Measurements from ENCODE around the gene ISM1. TPM values are rescaled to one million over a fixed set of nuclear protein-coding genes. Genes with fewer than 3 reads are reported as not detected.

The ISM1 gene
- total and polyA plus RNA-seq, 2 donors (not counting 3 experiments of a cell fraction or from before 2014, with no cell fraction given): not detected

GRCh38 chr20:13249118-13249797 is 28.2 kb downstream of the ISM1 start:
- CTCF ChIA-PET: interaction anchor here (1.2 kb wide), 2 partner anchors 13 to 53 kb away, joined by 3 read pairs; no protein-coding TSS in a partner anchor

More at GRCh38 chr20:13249118-13249797, 28.2 kb downstream of the ISM1 start:
- H3K4me3 ChIP-seq (replicated peaks in 1 of 3; ENCODE audit: insufficient read depth in 1 of 3, low read depth in 1 of 3, low read length in 3 of 3): no peak overlapping the region
- no peaks in the 10 kb centered on the region for H3K79me2 ChIP-seq (ENCODE audit: control insufficient read depth, insufficient read depth, low read length)
- H3K9ac ChIP-seq (replicated peaks; ENCODE audit: extremely low read depth, insufficient read depth, low read length): no peak overlapping the region
- dilution Hi-C loops (cut with MboI; ENCODE audit: extremely low pct_ligation_motif_present, low sequenced_read_pairs) (no loop called here), intact Hi-C loops (cut with micrococcal nuclease) (no loop called here)
- H3K4me1 ChIP-seq (ENCODE audit: control insufficient read depth, extremely low read depth, insufficient read depth, low read length): peaks cover 12% of the 10 kb centered on the region
- H3K9me3 ChIP-seq (replicated peaks; ENCODE audit: control insufficient read depth, insufficient read depth, low read length): no peaks in the 10 kb centered on the region
- H3K27me3 ChIP-seq (ENCODE audit: control insufficient read depth in 2 of 2, insufficient read depth in 2 of 2, low read length in 2 of 2): peaks cover 0 to 3% of the 10 kb centered on the region in 2 experiments
- no peak for TF ChIP-seq CTCF (IDR thresholded peaks at IDR 0.05; ENCODE audit: extremely low read depth in 1 of 2, insufficient read depth in 1 of 2, low read depth in 1 of 2, low read length in 2 of 2)
- TF ChIP-seq EZH2 (IDR thresholded peaks at IDR 0.05; ENCODE audit: borderline replicate concordance, low read depth, low read length, severe bottlenecking): no peak
- TF ChIP-seq JUN (IDR thresholded peaks at IDR 0.05; ENCODE audit: borderline replicate concordance, insufficient read depth, insufficient read length, low read depth): no peak
- TF ChIP-seq FOS (IDR thresholded peaks at IDR 0.05; ENCODE audit: borderline replicate concordance, insufficient read depth, low read length): no peak
- no peak for TF ChIP-seq GATA2 (IDR thresholded peaks at IDR 0.05; ENCODE audit: insufficient read depth, insufficient read length, low read depth, low read length)
- POLR2A ChIA-PET: no interaction called here
- H3K4me2 ChIP-seq (ENCODE audit: insufficient read depth, low read length): no peak overlapping the region
- H4K20me1 ChIP-seq (replicated peaks; ENCODE audit: control insufficient read depth, extremely low read depth, insufficient read depth, low read length): no peaks in the 10 kb centered on the region
- H3K9me1 ChIP-seq (replicated peaks; ENCODE audit: control insufficient read depth, extremely low read depth, insufficient read depth, low read length): no peaks in the 10 kb centered on the region
- BruUV-seq (replicated peaks): no TSS peak
- H3K36me3 ChIP-seq (ENCODE audit: control insufficient read depth in 2 of 2, extremely low read depth in 1 of 2, insufficient read depth in 2 of 2, low read length in 2 of 2): no peaks in the 10 kb centered on the region
- no peak overlapping the region for H2AFZ ChIP-seq (ENCODE audit: low read depth, low read length)
- DNase-seq (ENCODE audit: low read depth, low spot score): no peak
- no peak overlapping the region for H3K27ac ChIP-seq (ENCODE audit: insufficient read depth, low read depth, low read length)
- no peak for FAIRE-seq

Data from endothelial cell of umbilical vein (primary cell).